ENCODE measurements around the gene B4GALNT3. TPM values are rescaled to one million over a fixed set of nuclear protein-coding genes. Genes with fewer than 3 reads are reported as not detected.

The B4GALNT3 gene
- total and polyA plus RNA-seq, 2 of the 13 experiments (the other 11 are each of a cell fraction or from before 2014, with no cell fraction given): 3.2 to 4.4 TPM

GRCh38 chr12:484096-484495 lies 24.4 kb downstream of the B4GALNT3 start:
- Histone ChIP-seq H3K9ac (ENCODE audit: insufficient read depth, low read depth, low read length) (no peak overlapping the region), H3K79me2 (ENCODE audit: insufficient read depth, low read length) (no peaks in the 10 kb centered on the region), H3K9me3 (ENCODE audit: low read length) (no peaks in the 10 kb centered on the region), H3K4me2 (ENCODE audit: low read depth, low read length) (no peak overlapping the region), H3K27ac (ENCODE audit: extremely low read length, insufficient read depth, low read length) (no peak overlapping the region), H3K36me3 (replicated peaks in 1 of 2; ENCODE audit: control insufficient read depth in 1 of 2, insufficient read depth in 2 of 2, low read length in 2 of 2) (no peaks in the 10 kb centered on the region), H3K4me3 (replicated peaks in 1 of 3; ENCODE audit: insufficient read depth in 1 of 3, low read depth in 2 of 3, low read length in 3 of 3) (no peak overlapping the region), H3K27me3 (ENCODE audit: control insufficient read depth in 1 of 2, insufficient read depth in 2 of 2, low read length in 2 of 2) (no peaks in the 10 kb centered on the region), H4K20me1 (ENCODE audit: insufficient read depth, low read length) (no peaks in the 10 kb centered on the region), H2AFZ (ENCODE audit: low read length) (no peak overlapping the region), H3K4me1 (ENCODE audit: insufficient read depth, low read length) (peaks cover 14% of the 10 kb centered on the region)
- no peak for TF ChIP-seq ATF5 (CRISPR knock-in tag; IDR thresholded peaks at IDR 0.05; ENCODE audit: low read depth)
- TF ChIP-seq MATR3 (CRISPR knock-in tag; IDR thresholded peaks at IDR 0.05): no peak
- TF ChIP-seq ZNF83 (CRISPR knock-in tag; IDR thresholded peaks at IDR 0.05; ENCODE audit: borderline replicate concordance): no peak
- TF ChIP-seq ZNF646 (CRISPR knock-in tag; IDR thresholded peaks at IDR 0.05): no peak
- no peak for TF ChIP-seq ZNF563 (CRISPR knock-in tag; IDR thresholded peaks at IDR 0.05)
- no peak for TF ChIP-seq ZNF431 (CRISPR knock-in tag; IDR thresholded peaks at IDR 0.05; ENCODE audit: borderline replicate concordance, low read depth)
- TF ChIP-seq ZNF766 (CRISPR knock-in tag; IDR thresholded peaks at IDR 0.05; ENCODE audit: borderline replicate concordance): no peak
- no peak for TF ChIP-seq GATAD2A (CRISPR knock-in tag; IDR thresholded peaks at IDR 0.05)
- TF ChIP-seq ZNF75D (CRISPR knock-in tag; IDR thresholded peaks at IDR 0.05; ENCODE audit: borderline replicate concordance): no peak
- TF ChIP-seq ZNF878 (CRISPR knock-in tag; IDR thresholded peaks at IDR 0.05): no peak
- no peak for TF ChIP-seq ZNF44 (CRISPR knock-in tag; IDR thresholded peaks at IDR 0.05)
- no peak for TF ChIP-seq SIN3A (IDR thresholded peaks at IDR 0.05; ENCODE audit: borderline replicate concordance, low read depth, low read length)
- TF ChIP-seq TOPORS (CRISPR knock-in tag; IDR thresholded peaks at IDR 0.05): no peak
- TF ChIP-seq TBL1XR1 (IDR thresholded peaks at IDR 0.05; ENCODE audit: borderline replicate concordance, low read length, partially characterized antibody): no peak
- POLR2A ChIA-PET: no interaction called here
- no peak for ATAC-seq
- FAIRE-seq: no peak
- CTCF ChIA-PET (ENCODE audit: low intra/inter-chr PET ratio, low total read pairs): no interaction called here
- no TSS peak for BruUV-seq (replicated peaks)
- DNase-seq (ENCODE audit: low spot score): no peak
- 57% methylated on average over 11 of the region's 11 CpGs for WGBS (ENCODE audit: low lambda C conversion rate)
- in situ Hi-C loops (cut with HindIII; ENCODE audit: extremely low pct_ligation_motif_present, low pct_unique_long_range_greater_than_20kb): no loop called here
- intact Hi-C loops (cut with micrococcal nuclease; ENCODE audit: unreplicated experiment): no loop called here
